Endothelial cell of umbilical vein (primary cell): ENCODE measurements around the gene GIMAP7. TPM values are rescaled to one million over a fixed set of nuclear protein-coding genes. Genes with fewer than 3 reads are reported as not detected.

Experiments
- BruUV-seq: library from RNA; stranded (reverse); fragments of 400-500 nt; replicated peaks from 2 replicates; lab custom pipeline; 2021; lab: Mats Ljungman, UMichigan
- CTCF ChIA-PET: fragments of 300-600, 350-600 bp; sonication (Branson Sonifier 250); formaldehyde crosslinking; loops from one replicate; lab custom pipeline; 2021; ENCODE audit warnings: antibody characterized with exemption, inconsistent platforms; lab: Charles Lee
- POLR2A ChIA-PET: fragments of 300-600, 350-600 bp; sonication (Branson Sonifier 250); formaldehyde crosslinking; loops from one replicate; lab custom pipeline; 2021; ENCODE audit warnings: antibody characterized with exemption, inconsistent platforms; lab: Charles Lee
- DNase-seq: peaks from one replicate; pipeline ENCODE4 v3.0.0-alpha.2; 2011; ENCODE audit warnings: low read depth, low spot score
- FAIRE-seq: peaks from 2 replicates; lab custom pipeline; 2011; peaks lifted over from hg19 to GRCh38; lab: Jason Lieb, UNC
- H2AFZ ChIP-seq: 2 replicates; pipeline ENCODE4 v1.6.0; 2012; ENCODE audit warnings: low read depth, low read length, control low read depth, inconsistent platforms
- H3K27ac ChIP-seq: 2 replicates; pipeline ENCODE4 v1.5.1; 2011; ENCODE audit warnings: low read depth, mild to moderate bottlenecking, control low read depth, low read length, moderate library complexity; ENCODE audit not compliant: insufficient read depth
- H3K27me3 ChIP-seq, 2 experiments: 2 replicates each; pipeline versions ENCODE4 v1.6.0 to v1.6.1; 2011; ENCODE audit warnings: low read length in 2 of 2, mixed read lengths in 1 of 2; ENCODE audit not compliant: control insufficient read depth in 2 of 2, insufficient read depth in 2 of 2
- H3K36me3 ChIP-seq, 2 experiments: 2 replicates in 1 of 2; 3 replicates in 1 of 2; pipeline ENCODE4 v1.5.1; 2011; ENCODE audit warnings: low read length in 2 of 2, mild to moderate bottlenecking in 1 of 2, moderate library complexity in 1 of 2; ENCODE audit not compliant: control insufficient read depth in 2 of 2, insufficient read depth in 2 of 2; ENCODE audit errors: extremely low read depth in 1 of 2
- H3K4me1 ChIP-seq: 3 replicates; pipeline ENCODE4 v1.5.1; 2011; ENCODE audit warnings: mild to moderate bottlenecking, low read length; ENCODE audit not compliant: control insufficient read depth, insufficient read depth; ENCODE audit errors: extremely low read depth
- H3K4me2 ChIP-seq: 2 replicates; pipeline ENCODE4 v1.6.1; 2011; ENCODE audit warnings: low read length, control low read depth, mixed read lengths; ENCODE audit not compliant: insufficient read depth
- H3K4me3 ChIP-seq, 3 experiments: fragments of 200-600 bp in 1 of 3; sonication (generic), shearing (Covaris generic) in 1 of 3; replicated peaks in 1 of 3; 2 replicates each; pipeline ENCODE4 v1.5.1; 2011 to 2016; ENCODE audit warnings: control low read depth in 3 of 3, low read length in 3 of 3, mild to moderate bottlenecking in 2 of 3, inconsistent platforms in 1 of 3, low read depth in 1 of 3, moderate library complexity in 1 of 3; ENCODE audit not compliant: insufficient read depth in 1 of 3
- H3K79me2 ChIP-seq: 2 replicates; pipeline ENCODE4 v1.6.0; 2012; ENCODE audit warnings: low read length, inconsistent platforms; ENCODE audit not compliant: control insufficient read depth, insufficient read depth
- H3K9ac ChIP-seq: replicated peaks from 2 replicates; pipeline ENCODE3; 2011; ENCODE audit warnings: low read length, control low read depth; ENCODE audit not compliant: insufficient read depth; ENCODE audit errors: extremely low read depth
- H3K9me1 ChIP-seq: replicated peaks from 3 replicates; pipeline ENCODE4 v1.6.0; 2011; ENCODE audit warnings: mild to moderate bottlenecking, low read length; ENCODE audit not compliant: control insufficient read depth, insufficient read depth; ENCODE audit errors: extremely low read depth
- H3K9me3 ChIP-seq: replicated peaks from 2 replicates; pipeline ENCODE4 v1.5.1; 2012; ENCODE audit warnings: low read length, inconsistent platforms; ENCODE audit not compliant: control insufficient read depth, insufficient read depth
- H4K20me1 ChIP-seq: replicated peaks from 2 replicates; pipeline ENCODE3; 2011; ENCODE audit warnings: mild to moderate bottlenecking, low read length; ENCODE audit not compliant: control insufficient read depth, insufficient read depth; ENCODE audit errors: extremely low read depth
- CTCF ChIP-seq, 2 donors: IDR thresholded peaks; 1 replicate in 1 of 2; 2 replicates in 1 of 2; pipeline ENCODE4 v1.5.1; 2011; ENCODE audit warnings: low read length in 2 of 2, mild to moderate bottlenecking in 2 of 2, moderate library complexity in 2 of 2, control low read depth in 1 of 2, inconsistent platforms in 1 of 2, low read depth in 1 of 2; ENCODE audit not compliant: insufficient read depth in 1 of 2; ENCODE audit errors: extremely low read depth in 1 of 2
- EZH2 ChIP-seq: IDR thresholded peaks from 2 replicates; pipeline ENCODE4 v1.6.1; 2012; ENCODE audit warnings: borderline replicate concordance, low read depth, mild to moderate bottlenecking, moderate library complexity, low read length, inconsistent platforms; ENCODE audit not compliant: severe bottlenecking
- FOS ChIP-seq: IDR thresholded peaks from 2 replicates; pipeline ENCODE4 v1.6.1; 2011; ENCODE audit warnings: mild to moderate bottlenecking, low read length, moderate library complexity, borderline replicate concordance; ENCODE audit not compliant: insufficient read depth
- GATA2 ChIP-seq: IDR thresholded peaks from 2 replicates; pipeline ENCODE4 v1.7.0; 2011; ENCODE audit warnings: low read depth, mild to moderate bottlenecking, moderate library complexity, mixed read lengths, low read length; ENCODE audit not compliant: insufficient read length, insufficient read depth
- JUN ChIP-seq: IDR thresholded peaks from 2 replicates; pipeline ENCODE4 v1.6.1; 2011; ENCODE audit warnings: borderline replicate concordance, low read depth; ENCODE audit not compliant: insufficient read length, insufficient read depth
- MAX ChIP-seq: IDR thresholded peaks from 2 replicates; pipeline ENCODE4 v1.6.1; 2011; ENCODE audit not compliant: insufficient read depth, insufficient read length
- MYC ChIP-seq: IDR thresholded peaks from one replicate; pipeline ENCODE4 v1.6.1; 2011; ENCODE audit warnings: mild to moderate bottlenecking, low read depth, low read length
- POLR2A ChIP-seq: IDR thresholded peaks from 2 replicates; pipeline ENCODE4 v1.6.1; 2012; ENCODE audit warnings: low read depth, mild to moderate bottlenecking, control low read depth, low read length
- POLR2AphosphoS5 ChIP-seq: IDR thresholded peaks from 2 replicates; pipeline ENCODE4 v1.6.1; 2012; ENCODE audit warnings: low read depth, mild to moderate bottlenecking, control low read depth, low read length, moderate library complexity; ENCODE audit not compliant: insufficient read depth
- dilution Hi-C: fragments of 300-500 bp; cut with MboI; formaldehyde crosslinking; loops from one replicate; pipeline ENCODE4 v1.15.0; 2019; ENCODE audit warnings: low sequenced_read_pairs; ENCODE audit not compliant: extremely low pct_ligation_motif_present
- intact Hi-C: fragments of 100-400 bp; cut with micrococcal nuclease; formaldehyde crosslinking; loops from one replicate; pipeline ENCODE4 v1.10.0; 2022
- polyA plus RNA-seq, 4 experiments: library from polyadenylated mRNA; depleted of rRNA in 3 of 4; stranded (reverse) in 3 of 4; unstranded in 1 of 4; fragments of >200 nt; gene quantifications; 2 replicates each; pipeline versions ENCODE4 v1.2.1 to v1.2.3, GENCODE V29; 2011 to 2012; ENCODE audit warnings: missing spikeins in 1 of 4
- total RNA-seq: library from RNA; stranded (reverse); gene quantifications from 2 replicates; pipeline ENCODE4 v1.2.3, GENCODE V29; 2021

The GIMAP7 gene
- total and polyA plus RNA-seq, 2 donors (not counting 3 experiments of a cell fraction or from before 2014, with no cell fraction given): 42.4 to 43.4 TPM

GRCh38 chr7:150503155-150503554 lies 11.5 kb upstream of the GIMAP7 start:
- H3K79me2 ChIP-seq: no peaks in the 10 kb centered on the region
- intact Hi-C loops: no loop called here
- no TSS peak for BruUV-seq
- H3K4me3 ChIP-seq: no peak overlapping the region
- ChIA-PET CTCF (no interaction called here), POLR2A (interaction anchor here (1.2 kb wide), 1 partner anchor 11 kb away, joined by 3 read pairs; the partner anchor contains the start of gene GIMAP7)
- no peaks in the 10 kb centered on the region for H3K36me3 ChIP-seq
- no peak overlapping the region for H3K9ac ChIP-seq
- H3K4me1 ChIP-seq: peaks cover 5% of the 10 kb centered on the region
- H3K9me3 ChIP-seq: no peaks in the 10 kb centered on the region
- no peaks in the 10 kb centered on the region for H4K20me1 ChIP-seq
- no peak overlapping the region for H2AFZ ChIP-seq
- H3K27me3 ChIP-seq: no peaks in the 10 kb centered on the region
- DNase-seq: no peak
- no peak for TF ChIP-seq MYC
- no peak for TF ChIP-seq POLR2AphosphoS5
- no peak for TF ChIP-seq JUN
- TF ChIP-seq GATA2: no peak
- TF ChIP-seq POLR2A: no peak
- no peak for TF ChIP-seq MAX
- TF ChIP-seq CTCF (IDR thresholded peaks at IDR 0.05; ENCODE audit: extremely low read depth in 1 of 2, insufficient read depth in 1 of 2, low read depth in 1 of 2, low read length in 2 of 2): no peak
- TF ChIP-seq FOS: no peak
- no peak for TF ChIP-seq EZH2
- no peak for FAIRE-seq
- dilution Hi-C loops: no loop called here
- no peaks in the 10 kb centered on the region for H3K9me1 ChIP-seq
- no peak overlapping the region for H3K27ac ChIP-seq
- H3K4me2 ChIP-seq: no peak overlapping the region
